SK-N-SH treated with all-trans-retinoic acid at 6 μM for 48 hours (cell line): ENCODE results near the gene MPDZ.

ENCODE experiments used
- PATZ1 ChIP-seq: fragments of 250-450 bp; sonication (Bioruptor Pico); IDR thresholded peaks from 2 replicates; pipeline ENCODE4 v1.8.0; 2020; ENCODE audit warnings: mild to moderate bottlenecking, moderate library complexity, borderline replicate concordance
- ZFP30 ChIP-seq: fragments of 450-650 bp; formaldehyde crosslinking; IDR thresholded peaks from 2 replicates; pipeline ENCODE4 v1.5.0; 2022; ENCODE audit warnings: mild to moderate bottlenecking, moderate library complexity
- ZNF565 ChIP-seq: fragments of 450-650 bp; formaldehyde crosslinking; conservative IDR thresholded peaks from 2 replicates; pipeline ENCODE4 v1.5.0; 2020; ENCODE audit warnings: low read depth, mild to moderate bottlenecking, moderate library complexity

- no peak for TF ChIP-seq ZFP30 (CRISPR knock-in tag)
- TF ChIP-seq PATZ1 = no peak
- no peak for TF ChIP-seq ZNF565 (CRISPR knock-in tag)
These were observed 16.1 kb upstream of the MPDZ start for GRCh38 chr9:13295556-13295955.
